Measurements from ENCODE around the gene NELL1.

The NELL1 gene

GRCh38 chr11:20880094-20880493, 210.7 kb downstream of the NELL1 start:
- no peak for DNase-seq

GRCh38 chr11:20881328-20882079, 212.1 kb downstream of the NELL1 start:
- no peak for DNase-seq

- DNase-seq = no peak
Measured at GRCh38 chr11:20887137-20887536, 217.8 kb downstream of the NELL1 start.

DNA sequence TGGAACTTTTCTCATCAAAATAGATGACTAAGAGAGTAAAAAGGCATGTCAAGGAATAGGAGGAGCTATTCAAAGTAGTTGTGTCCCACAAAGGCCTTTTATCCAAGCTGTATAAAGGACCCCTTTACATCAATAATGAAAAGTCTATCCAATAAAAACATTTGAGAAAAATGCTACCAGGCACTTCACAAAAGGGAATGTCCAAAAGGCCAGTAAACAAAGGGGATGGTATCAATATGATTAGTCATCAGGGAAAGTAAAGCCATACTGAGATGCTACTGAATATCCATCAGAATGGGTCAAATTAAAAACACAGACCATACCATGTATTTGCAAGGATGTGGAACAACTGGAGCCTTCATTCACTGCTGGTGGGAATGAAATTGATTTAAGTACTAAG, 224.9 kb downstream of the NELL1 start:
- DNase-seq = no peak

GRCh38 chr11:20909995-20910726, 240.8 kb downstream of the NELL1 start:
- no peak for DNase-seq

DNA sequence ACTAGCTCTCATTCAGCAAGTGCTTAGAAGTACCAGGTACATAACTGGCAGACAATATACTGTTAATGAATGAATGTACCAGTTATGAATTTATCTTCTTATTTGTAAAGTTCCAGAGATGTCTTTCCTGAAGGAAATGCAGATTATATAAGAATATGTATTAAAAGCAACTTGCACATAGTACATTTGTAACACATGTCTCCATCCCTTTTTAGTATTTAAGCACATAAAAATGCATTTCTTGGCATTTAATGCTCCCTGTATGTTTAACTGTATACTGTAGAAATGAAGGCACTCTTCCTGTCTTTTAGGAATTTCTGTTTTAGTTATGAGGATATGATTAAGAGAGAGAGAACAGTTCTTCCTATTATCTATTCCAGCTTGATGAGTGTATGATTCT, 241.3 kb downstream of the NELL1 start:
- DNase-seq = no peak

DNA sequence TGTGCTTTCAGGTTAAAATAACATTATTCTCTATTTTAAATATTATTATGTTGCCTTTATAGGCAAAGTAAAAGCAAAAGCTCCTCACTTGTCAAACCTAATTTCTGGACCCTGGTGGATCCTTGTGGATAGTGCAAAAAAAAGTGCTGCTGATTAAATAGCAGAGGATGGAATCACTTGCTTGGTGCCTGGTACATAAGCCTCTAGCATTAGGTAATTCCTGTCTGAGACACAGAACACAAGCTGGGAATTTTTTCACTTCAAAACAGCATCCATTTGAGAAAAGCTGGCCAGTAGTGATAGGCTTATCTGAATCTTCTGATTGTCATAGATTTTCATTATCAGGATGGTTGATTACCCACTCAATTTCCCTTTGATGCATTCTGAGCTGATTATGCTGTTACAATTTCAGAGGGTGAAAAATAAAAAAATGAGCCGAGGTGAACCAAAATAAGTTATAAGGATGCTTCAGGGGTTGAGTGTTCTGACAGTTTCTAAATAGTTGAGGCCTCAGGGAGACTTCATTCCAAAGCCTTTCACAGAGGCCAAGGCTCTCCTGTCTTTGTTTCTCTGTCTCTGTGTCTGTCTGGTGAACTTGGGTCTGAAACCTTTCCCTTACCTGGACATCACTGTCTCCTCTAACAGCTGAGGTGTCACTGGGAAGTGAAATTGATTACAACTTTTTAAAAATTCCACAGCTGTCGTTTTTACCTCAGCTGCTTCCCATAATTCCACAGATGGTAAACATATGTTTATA, 242.9 kb downstream of the NELL1 start:
- DNase-seq = no peak

DNA sequence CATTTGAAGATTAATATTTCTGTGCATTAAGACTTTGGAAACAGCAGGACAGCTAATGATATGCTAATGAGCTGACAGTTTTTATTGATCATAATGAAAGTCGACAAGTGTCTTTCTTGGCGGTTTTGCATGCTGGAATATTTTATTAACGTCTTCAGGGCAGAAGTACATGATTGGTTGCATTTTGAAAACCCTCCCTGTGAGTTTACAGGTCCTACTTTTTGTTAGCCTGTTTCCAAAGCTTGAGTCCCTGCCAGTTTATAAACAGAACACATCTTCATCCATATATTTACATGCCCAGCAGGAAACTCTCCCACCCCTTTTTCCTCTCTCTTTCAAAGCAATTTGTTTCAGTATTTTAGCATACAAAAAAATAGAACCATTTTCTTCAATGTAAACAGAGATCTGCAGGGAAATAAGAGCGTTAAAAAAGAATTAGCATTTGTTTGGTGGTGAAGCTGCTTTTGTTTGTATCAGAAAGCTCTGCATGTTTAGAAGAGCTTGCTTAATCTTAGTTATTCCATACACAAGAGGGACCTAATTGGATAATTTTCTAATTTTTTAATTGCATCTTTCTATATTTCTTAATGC, 243.6 kb downstream of the NELL1 start:
- DNase-seq = no peak

DNA sequence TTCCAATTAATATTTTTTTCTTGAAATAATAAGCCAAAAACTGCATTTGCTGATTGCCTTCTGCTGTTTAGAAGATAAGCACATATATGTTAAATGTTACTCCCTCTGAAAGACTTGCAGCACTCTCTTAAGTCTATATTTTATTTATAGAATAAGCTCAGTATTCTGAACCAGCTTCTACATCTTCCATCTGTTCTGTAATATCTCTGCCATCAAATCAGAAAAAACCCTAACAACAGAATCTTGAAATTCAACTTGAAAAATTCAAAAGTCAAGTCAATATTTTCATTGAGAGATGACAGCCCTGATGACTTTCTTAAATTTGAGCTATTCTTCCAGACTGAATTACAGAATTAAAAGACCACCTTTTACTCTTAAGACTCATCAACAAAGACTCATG, 247.9 kb downstream of the NELL1 start:
- DNase-seq = no peak

- no peak for DNase-seq
Measured at GRCh38 chr11:20926799-20927540, 257.6 kb downstream of the NELL1 start.

GRCh38 chr11:20931029-20931428, 261.6 kb downstream of the NELL1 start:
- no peak for DNase-seq

DNA sequence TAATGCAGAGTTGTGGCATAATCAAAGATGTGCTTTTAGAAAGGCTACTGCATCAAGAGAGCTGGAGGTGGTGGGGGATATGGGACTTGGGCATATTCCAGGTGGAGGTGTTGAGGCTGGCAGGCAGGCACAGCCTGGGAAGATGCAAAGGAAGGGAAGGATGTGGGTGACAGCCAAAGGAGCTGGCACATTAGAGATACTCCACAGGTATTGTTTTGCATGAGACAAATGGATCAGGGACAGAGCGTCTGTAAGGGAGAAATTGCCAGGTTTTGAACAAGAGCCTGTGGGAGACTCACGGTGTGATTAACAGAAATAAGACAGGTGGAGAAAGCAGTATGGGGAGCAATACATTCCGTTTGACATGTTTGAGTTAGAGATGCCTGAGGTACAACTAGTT, 263.7 kb downstream of the NELL1 start:
- no peak for DNase-seq

GRCh38 chr11:20933958-20934357, 264.6 kb downstream of the NELL1 start:
- DNase-seq = no peak

DNA sequence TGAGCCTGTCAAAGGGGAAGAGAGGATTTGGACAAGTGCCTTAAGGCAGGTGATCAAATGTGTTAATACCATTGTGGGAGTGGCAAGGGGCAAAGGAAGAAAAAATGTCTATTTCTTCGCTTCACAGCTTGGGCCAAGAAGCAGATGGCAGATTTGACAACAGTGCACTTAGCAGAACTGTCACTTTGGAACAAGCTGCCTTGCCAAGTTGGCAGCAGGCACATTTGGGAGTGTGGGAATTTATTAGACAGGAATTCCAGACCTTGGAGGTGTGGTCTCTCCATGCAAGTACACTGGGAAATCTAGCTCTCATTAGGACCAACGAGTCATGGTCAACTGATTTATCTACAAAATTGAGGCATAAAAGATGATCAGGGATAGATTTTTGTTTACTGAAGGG, 265.1 kb downstream of the NELL1 start:
- DNase-seq = no peak

GRCh38 chr11:20937826-20938225, 268.4 kb downstream of the NELL1 start:
- DNase-seq = no peak

DNA sequence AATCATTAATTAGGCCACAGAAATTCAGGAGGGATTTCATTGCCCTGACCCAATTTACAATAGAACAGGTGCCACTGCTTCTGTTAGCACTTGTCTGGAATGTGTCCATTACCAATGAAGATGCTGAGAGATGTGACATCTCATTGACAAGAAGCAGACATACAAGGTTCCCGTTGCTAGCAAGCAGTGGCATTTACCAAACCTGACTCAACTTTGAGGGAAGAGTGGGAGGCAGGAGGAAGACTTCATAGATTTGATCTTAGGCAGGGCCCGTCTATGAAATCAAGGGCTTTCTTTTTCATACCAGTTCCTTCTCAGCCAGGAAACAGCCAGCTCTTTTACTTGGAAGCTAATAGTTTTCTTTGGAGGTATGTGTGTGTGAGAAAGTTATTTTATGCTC, 280.2 kb downstream of the NELL1 start:
- DNase-seq = no peak

DNA sequence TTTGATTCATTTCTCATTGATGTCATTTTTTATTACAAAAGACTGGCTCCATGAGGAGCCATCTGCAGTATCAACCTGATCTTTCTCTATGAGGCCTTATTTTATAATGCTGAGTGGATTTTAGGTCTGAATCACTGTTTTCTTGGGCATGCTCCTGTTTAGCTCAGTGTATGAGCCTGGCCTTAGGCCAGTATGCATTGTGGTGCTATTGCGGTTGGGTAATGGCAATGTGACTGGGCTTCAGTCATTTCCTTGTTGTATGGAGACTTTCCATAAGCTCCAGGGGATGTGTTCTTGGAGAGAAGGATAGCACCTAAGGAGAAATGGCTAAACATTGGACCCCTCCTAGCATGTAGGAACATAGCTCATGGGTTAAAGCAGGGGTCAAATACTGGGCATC, 293.2 kb downstream of the NELL1 start:
- DNase-seq = no peak

DNA sequence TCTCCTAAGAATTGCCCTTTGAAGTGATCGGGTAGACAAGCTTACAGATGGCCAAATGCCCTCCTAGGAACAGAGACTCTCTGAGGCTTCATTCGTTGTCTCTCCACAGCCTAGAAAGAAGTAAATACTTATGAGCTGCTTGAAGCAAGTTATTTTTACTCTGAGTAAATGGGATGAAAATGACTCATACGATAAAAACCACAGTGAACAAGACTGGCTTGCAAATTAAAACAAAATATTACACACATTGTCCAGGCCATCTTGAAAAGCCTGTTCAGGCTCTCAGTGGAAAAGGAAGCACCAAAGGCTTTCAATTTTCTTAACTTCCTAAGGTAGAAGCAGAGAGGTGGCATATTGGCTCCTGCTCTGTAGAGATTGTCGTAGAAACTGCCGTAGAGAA, 294.2 kb downstream of the NELL1 start:
- no peak for DNase-seq

- no peak for DNase-seq
Measured at GRCh38 chr11:20964985-20965384, 295.6 kb downstream of the NELL1 start.

DNA sequence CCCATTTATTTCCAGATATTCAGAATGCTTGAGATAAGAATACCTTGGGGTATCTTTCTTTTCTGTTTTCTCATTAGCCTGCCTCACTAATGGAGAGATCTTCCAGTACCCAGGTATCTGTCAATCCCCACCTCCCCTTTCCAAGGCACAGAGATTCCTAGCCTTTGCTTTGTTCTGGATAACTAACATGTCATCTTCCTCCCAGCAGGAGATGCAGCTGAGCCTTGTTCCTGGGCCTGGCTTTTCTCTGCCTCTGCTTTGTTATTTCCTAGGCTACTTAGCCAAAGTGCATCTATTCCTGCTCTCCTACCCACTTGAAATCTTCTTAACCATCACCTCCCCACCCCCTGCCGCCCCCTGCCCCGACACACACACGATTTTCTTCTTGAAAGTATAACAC, 297.1 kb downstream of the NELL1 start:
- no peak for DNase-seq

GRCh38 chr11:20973940-20974559, 304.7 kb downstream of the NELL1 start:
- no peak for DNase-seq

DNA sequence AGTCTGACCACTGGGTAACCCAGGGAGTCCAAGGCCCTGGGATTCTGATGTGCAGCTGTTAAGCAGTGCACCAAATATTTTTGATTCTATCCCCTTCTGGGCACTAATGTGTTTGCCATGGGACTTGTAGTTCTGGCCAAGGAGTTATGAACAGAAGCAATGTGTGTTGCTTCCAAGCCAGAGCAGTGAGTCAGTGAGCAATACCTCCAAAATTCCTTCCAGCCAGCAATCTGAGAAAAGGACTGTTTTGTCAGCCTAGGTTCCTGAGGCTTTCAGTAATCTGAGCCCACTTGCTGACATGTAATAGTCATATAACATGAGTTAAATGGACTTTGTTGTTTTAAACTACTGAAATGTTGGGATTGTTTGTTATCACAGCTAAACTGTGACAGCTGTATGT, 311.4 kb downstream of the NELL1 start:
- no peak for DNase-seq

All from activated CD4-positive, alpha-beta T cell treated with anti-CD3 and anti-CD28 coated beads for 4 hours (primary cell).